K562 (cell line): Measurements from ENCODE around the gene NKG7. TPM values are rescaled to one million over a fixed set of nuclear protein-coding genes. Genes with fewer than 3 reads are reported as not detected.

Source experiments
- ETS1 ChIP-seq: conservative IDR thresholded peaks from 2 replicates; pipeline ENCODE4 v1.6.1; 2011; ENCODE audit warnings: low read depth, mild to moderate bottlenecking, low read length; ENCODE audit not compliant: control insufficient read depth
- NKRF ChIP-seq: fragments of 450-650 bp; IDR thresholded peaks from 2 replicates; pipeline ENCODE4 v1.6.1; 2016; ENCODE audit warnings: borderline replicate concordance
- NRF1 ChIP-seq, 2 experiments: fragments of 450-650 bp; IDR thresholded peaks in 1 of 2; conservative IDR thresholded peaks in 1 of 2; 2 replicates each; pipeline ENCODE4 v1.6.1; 2014; ENCODE audit warnings: mild to moderate bottlenecking in 2 of 2
- PHB ChIP-seq: fragments of 250-450 bp; sonication (Bioruptor Pico); IDR thresholded peaks from 2 replicates; pipeline ENCODE4 v1.5.0; 2021
- POU5F1 ChIP-seq: fragments of 150-350 bp; IDR thresholded peaks from 2 replicates; pipeline ENCODE4 v1.6.1; 2014; ENCODE audit warnings: borderline replicate concordance, low read length, low read depth, mild to moderate bottlenecking; ENCODE audit not compliant: partially characterized antibody
- PRMT5 ChIP-seq: sonication (generic); formaldehyde crosslinking; IDR thresholded peaks from 2 replicates; pipeline ENCODE4 v1.5.0; 2020; ENCODE audit warnings: missing genetic modification reagents
- RCOR1 ChIP-seq, 2 experiments: IDR thresholded peaks; 2 replicates each; pipeline ENCODE4 v1.6.1; 2012; ENCODE audit warnings: low read depth in 2 of 2, low read length in 2 of 2, borderline replicate concordance in 1 of 2, improper control_type of control experiment in 1 of 2
- SFPQ ChIP-seq: fragments of 200-400 bp; formaldehyde crosslinking; IDR thresholded peaks from 2 replicates; pipeline ENCODE4 v1.6.1; 2017; ENCODE audit warnings: mild to moderate bottlenecking, low read depth, low read length, moderate library complexity
- SMAD2 ChIP-seq: fragments of 150-350 bp; IDR thresholded peaks from 2 replicates; pipeline ENCODE4 v1.6.1; 2014; ENCODE audit warnings: low read depth, mild to moderate bottlenecking, low read length
- SRSF9 ChIP-seq: fragments of 200-400 bp; formaldehyde crosslinking; IDR thresholded peaks from 2 replicates; pipeline ENCODE4 v1.6.1; 2017; ENCODE audit warnings: low read depth, low read length, borderline replicate concordance
- STAT5A ChIP-seq: IDR thresholded peaks from 2 replicates; pipeline ENCODE4 v1.6.1; 2012; ENCODE audit warnings: low read length, inconsistent platforms, borderline replicate concordance
- SUPT5H ChIP-seq: fragments of 450-650 bp; IDR thresholded peaks from 2 replicates; pipeline ENCODE4 v1.6.1; 2016
- TCF7L2 ChIP-seq: fragments of 150-350 bp; IDR thresholded peaks from 2 replicates; pipeline ENCODE4 v1.6.1; 2016; ENCODE audit warnings: low read depth, mild to moderate bottlenecking, low read length, moderate library complexity
- TEAD4 ChIP-seq, 2 experiments: sonication (generic) in 1 of 2; formaldehyde crosslinking in 1 of 2; IDR thresholded peaks; 2 replicates each; pipeline versions ENCODE4 v1.6.1 to v1.8.0; 2012 to 2022; ENCODE audit warnings: borderline replicate concordance in 1 of 2, inconsistent platforms in 1 of 2, low read length in 1 of 2, mild to moderate bottlenecking in 1 of 2, missing genetic modification reagents in 1 of 2
- TRIM28 ChIP-seq: fragments of 450-650 bp; IDR thresholded peaks from 2 replicates; pipeline ENCODE4 v1.6.1; 2017
- ZBED1 ChIP-seq: IDR thresholded peaks from 2 replicates; pipeline ENCODE4 v1.6.1; 2014
- ZBTB5 ChIP-seq: fragments of 450-650 bp; IDR thresholded peaks from 2 replicates; pipeline ENCODE4 v1.6.1; 2017; ENCODE audit warnings: antibody characterized with exemption
- ZNF224 ChIP-seq: sonication (generic); formaldehyde crosslinking; IDR thresholded peaks from 2 replicates; pipeline ENCODE4 v1.8.0; 2022; ENCODE audit warnings: mild to moderate bottlenecking, missing genetic modification reagents
- ZNF23 ChIP-seq: fragments of 250-450 bp; sonication (Bioruptor Pico); IDR thresholded peaks from 2 replicates; pipeline ENCODE4 v1.4.0; 2020; ENCODE audit warnings: mild to moderate bottlenecking
- ZNF639 ChIP-seq, 2 experiments: fragments of 200-800 bp in 1 of 2; sonication (Bioruptor generic) in 1 of 2; sonication (generic) in 1 of 2; formaldehyde crosslinking in 1 of 2; IDR thresholded peaks in 1 of 2; conservative IDR thresholded peaks in 1 of 2; 2 replicates each; pipeline versions ENCODE4 v1.5.0 to v1.6.1; 2016 to 2020; ENCODE audit warnings: missing compliant biosample characterization in 1 of 2, missing genetic modification characterization in 1 of 2, missing genetic modification reagents in 1 of 2
- polyA plus RNA-seq, 8 experiments: library from polyadenylated mRNA; depleted of rRNA in 4 of 8; stranded (reverse) in 5 of 8; unstranded in 3 of 8; fragments of >200 nt; fragmentation: Nextera tagmentation in 2 of 8; fragmentation: Illumina TruSeq in 1 of 8; extraction: Ambion mirVana in 2 of 8; extraction: Trizol in 1 of 8; gene quantifications; 2 replicates each; pipeline versions ENCODE4 v1.2.1 to v1.2.3, GENCODE V29; 2011 to 2014; ENCODE audit warnings: inconsistent platforms in 1 of 8, missing spikeins in 1 of 8
- total RNA-seq, 7 experiments: library from RNA; depleted of rRNA in 6 of 7; stranded (reverse); fragments of >200 nt in 6 of 7; fragmentation: Illumina TruSeq in 2 of 7; extraction: Trizol in 2 of 7; gene quantifications; 2 replicates each; pipeline versions ENCODE4 v1.2.1 to v1.2.3, GENCODE V29; 2011 to 2021; ENCODE audit warnings: low replicate concordance in 1 of 7

NKG7 gene
- total and polyA plus RNA-seq, 9 of the 15 experiments (the other 6 are each of a cell fraction or from before 2014, with no cell fraction given): 0.30 to 0.70 (median 0.51) TPM; not detected in 2

- no peak for TF ChIP-seq ZBTB5
- no peak for TF ChIP-seq TCF7L2
- TF ChIP-seq RCOR1 (IDR thresholded peaks at IDR 0.05; ENCODE audit: borderline replicate concordance in 1 of 2, low read depth in 2 of 2, low read length in 2 of 2): peak in 1 of 2 experiments; percentile 90; a peak in 2 of 4 replicates
- TF ChIP-seq PRMT5 (CRISPR knock-in tag): peak; percentile 97
- no peak for TF ChIP-seq SUPT5H
- no peak for TF ChIP-seq SMAD2
- 0 out of 4 replicates have a peak, but pooled peaks of 1 of the 2 experiments have one; percentile 44 for TF ChIP-seq ZNF639 (CRISPR knock-in tag; conservative IDR thresholded peaks at IDR 0.05 in 1 of 2, IDR thresholded peaks at IDR 0.05 in 1 of 2)
- no peak; the same call in 1 of the 2 replicates for TF ChIP-seq STAT5A
- TF ChIP-seq TEAD4 (IDR thresholded peaks at IDR 0.05; ENCODE audit: low read length): no peak
- peak; percentile 91; the same call in 1 of the 2 replicates for TF ChIP-seq TEAD4 (CRISPR knock-in tag; IDR thresholded peaks at IDR 0.05; ENCODE audit: borderline replicate concordance)
- TF ChIP-seq TRIM28: no peak
- no peak for TF ChIP-seq SRSF9
- no peak for TF ChIP-seq ETS1
- TF ChIP-seq ZNF224 (CRISPR knock-in tag): peak; percentile 92; the same call in 1 of the 2 replicates
- 0 out of 2 replicates have a peak, but pooled peaks have one; percentile 8 for TF ChIP-seq ZBED1
- TF ChIP-seq POU5F1: no peak
- no peak for TF ChIP-seq NRF1 (conservative IDR thresholded peaks at IDR 0.05 in 1 of 2, IDR thresholded peaks at IDR 0.05 in 1 of 2)
- TF ChIP-seq NKRF: no peak
- TF ChIP-seq ZNF23: no peak
- no peak for TF ChIP-seq PHB (CRISPR knock-in tag)
- TF ChIP-seq SFPQ: no peak
These were observed 49.6 kb upstream of the NKG7 start (continued) for GRCh38 chr19:51422053-51422448.
